ENCODE results near the gene PAXX.

The PAXX gene

DNA sequence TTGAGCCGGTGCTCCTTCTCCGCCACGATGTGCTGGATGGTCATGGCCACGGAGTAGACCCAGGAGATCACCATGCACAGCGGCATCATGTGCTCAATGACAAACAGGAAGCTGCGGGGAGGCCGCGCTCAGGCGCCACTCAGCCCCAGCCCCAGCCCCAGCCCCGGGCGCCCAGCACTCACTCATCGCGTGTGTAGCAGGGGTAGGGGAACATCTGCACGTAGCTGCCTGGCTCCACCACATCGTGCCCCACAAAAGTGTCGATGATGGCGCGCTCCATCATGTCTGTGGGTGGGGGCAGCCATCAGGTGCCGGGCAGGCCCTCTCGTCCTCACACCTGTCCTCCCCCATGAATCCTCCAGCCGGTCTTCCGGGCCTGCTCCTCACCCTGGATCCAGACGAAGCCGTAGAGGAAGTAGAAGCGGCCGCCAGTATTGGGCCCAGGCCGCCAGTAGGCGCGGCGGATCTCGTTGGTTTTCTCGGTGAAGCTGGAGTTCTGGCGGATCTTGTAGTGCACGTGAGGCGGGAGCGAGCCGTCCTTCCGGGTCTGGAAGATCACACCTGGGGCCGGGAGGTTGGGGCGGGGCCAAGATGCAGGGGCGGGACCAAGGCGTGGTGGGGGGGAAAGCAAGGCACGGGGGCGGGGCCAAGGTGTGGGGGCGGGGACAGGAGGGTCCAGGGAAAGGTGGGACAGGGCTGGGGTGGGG lies 25.7 kb downstream of the PAXX start:
- no peak for DNase-seq (ENCODE audit: low read depth in 3 of 3)

- DNase-seq (ENCODE audit: low read depth in 3 of 3) = no peak
These were observed 26.7 kb downstream of the PAXX start for GRCh38 chr9:137018761-137019559.

DNA sequence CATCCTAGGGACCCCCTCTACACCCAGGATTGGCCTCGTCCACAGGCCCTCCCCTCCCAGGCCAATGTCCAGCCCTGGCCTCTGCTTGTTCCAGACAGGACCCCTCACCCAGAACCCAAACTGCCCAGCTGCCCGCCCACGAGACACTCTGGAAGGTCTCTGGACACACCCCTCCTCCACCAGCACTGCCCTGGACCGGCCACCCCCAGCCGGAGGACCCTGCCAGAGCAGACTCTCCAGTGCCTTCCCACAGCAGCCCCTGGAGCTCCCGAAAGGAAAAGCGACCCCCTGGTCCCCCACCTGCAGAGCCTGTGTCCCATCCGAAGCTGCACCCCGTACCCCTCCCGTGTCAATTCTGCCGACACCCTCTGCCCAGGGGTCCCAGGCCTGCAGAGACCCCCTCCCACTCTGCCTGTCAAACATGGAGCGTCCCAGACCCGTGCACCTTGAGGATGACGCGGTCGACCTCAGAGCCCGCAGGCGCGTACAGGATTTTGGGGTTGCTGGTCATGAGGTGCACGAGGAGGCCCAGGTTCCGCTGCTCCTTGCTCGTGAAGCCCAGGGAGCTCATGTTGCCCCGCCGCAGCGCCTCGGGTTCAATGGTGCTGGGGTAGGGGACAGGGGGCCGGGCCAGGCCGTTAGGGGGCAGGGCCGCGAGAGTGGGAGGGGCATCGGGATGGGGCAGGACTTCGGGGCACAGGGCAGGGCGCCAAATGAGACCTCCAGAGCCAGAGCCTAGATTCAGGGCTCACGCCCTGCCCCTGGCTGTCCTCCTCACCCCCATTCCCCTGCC lies 27.9 kb downstream of the PAXX start:
- no peak for DNase-seq (ENCODE audit: low read depth in 3 of 3)

DNA sequence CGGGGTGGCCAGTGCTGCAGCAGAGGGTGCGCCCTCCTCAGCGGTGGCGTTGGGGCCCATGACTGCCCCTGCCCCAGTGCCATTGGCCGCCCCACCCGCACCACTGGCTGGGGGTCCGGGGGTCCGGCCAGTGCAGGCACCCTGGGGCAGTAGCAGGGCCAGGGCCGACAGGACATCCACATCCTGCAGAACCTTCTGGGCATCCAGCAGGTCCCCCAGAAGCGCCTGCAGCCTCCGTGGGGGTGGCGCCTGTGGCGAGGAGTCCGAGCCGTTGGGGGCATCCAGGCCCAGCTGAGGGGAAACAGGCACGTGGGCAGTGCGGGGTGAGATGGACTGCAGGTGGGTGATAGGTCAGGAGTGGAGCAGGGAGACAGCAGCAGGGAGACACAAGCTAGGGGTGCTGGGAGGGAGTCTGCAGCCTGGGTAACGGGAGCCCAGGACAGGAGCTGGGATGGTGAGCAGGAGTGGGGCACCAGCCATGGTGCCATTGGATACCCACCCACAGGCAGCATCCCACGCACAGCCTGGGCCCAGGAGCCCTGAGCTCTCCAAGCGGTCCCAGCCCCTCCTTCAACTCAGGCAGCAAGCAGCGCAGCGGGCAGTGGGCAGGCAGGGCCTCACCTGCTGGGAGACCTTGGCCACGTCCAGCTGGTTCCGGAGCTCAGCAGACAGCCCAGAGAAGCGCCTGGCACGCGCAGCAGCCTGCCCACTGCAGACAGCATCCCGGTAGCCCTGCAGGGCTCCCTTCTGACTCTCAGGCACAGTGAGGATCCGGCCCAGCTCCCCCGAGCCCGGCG lies 28.7 kb downstream of the PAXX start:
- no peak for DNase-seq (ENCODE audit: low read depth in 3 of 3)

- DNase-seq (ENCODE audit: low read depth in 3 of 3) = no peak
These were observed 29.4 kb downstream of the PAXX start for GRCh38 chr9:137021568-137021978.

DNA sequence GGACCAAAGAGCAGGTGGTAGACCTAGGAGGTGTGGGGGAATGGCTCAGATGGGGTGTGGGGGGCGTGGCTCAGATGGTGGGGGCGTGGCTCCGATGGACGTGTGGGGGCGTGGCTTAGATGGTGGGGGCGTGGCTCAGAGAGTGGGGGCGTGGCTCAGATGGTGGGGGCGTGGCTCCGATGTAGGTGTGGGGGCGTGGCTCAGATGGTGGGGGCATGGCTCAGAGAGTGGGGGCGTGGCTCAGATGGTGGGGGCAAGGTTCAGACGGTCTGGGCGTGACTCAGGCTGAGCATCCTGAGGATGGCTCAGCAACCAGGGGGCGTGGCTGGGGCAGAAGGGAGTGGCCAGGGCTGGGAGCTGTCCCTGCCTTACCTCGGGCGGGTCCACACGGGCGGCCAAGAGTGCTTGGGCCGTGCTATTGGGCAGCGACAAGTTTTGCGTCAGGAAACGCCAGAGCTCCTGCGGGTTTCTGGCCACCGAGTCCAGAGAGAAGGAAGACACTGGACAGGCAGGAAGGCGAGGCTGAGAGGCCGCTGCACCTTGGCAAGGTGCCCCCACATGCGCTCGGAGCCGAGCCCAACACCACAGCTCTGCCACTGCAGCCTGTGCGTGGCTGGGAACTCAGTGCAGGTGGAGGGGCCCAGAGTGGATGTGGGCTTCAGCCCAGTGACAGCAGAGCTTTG lies 29.9 kb downstream of the PAXX start:
- DNase-seq (ENCODE audit: low read depth in 3 of 3) = peak; percentile 67 to 80 (median 77)

- no peak for DNase-seq (ENCODE audit: low read depth in 3 of 3)
These were observed 30.4 kb downstream of the PAXX start for GRCh38 chr9:137022662-137023008.

- DNase-seq (ENCODE audit: low read depth in 3 of 3) = no peak
These were observed 30.9 kb downstream of the PAXX start for GRCh38 chr9:137023157-137023556.

- no peak for DNase-seq (ENCODE audit: low read depth in 3 of 3)
These were observed 31.4 kb downstream of the PAXX start for GRCh38 chr9:137023583-137023991.

DNA sequence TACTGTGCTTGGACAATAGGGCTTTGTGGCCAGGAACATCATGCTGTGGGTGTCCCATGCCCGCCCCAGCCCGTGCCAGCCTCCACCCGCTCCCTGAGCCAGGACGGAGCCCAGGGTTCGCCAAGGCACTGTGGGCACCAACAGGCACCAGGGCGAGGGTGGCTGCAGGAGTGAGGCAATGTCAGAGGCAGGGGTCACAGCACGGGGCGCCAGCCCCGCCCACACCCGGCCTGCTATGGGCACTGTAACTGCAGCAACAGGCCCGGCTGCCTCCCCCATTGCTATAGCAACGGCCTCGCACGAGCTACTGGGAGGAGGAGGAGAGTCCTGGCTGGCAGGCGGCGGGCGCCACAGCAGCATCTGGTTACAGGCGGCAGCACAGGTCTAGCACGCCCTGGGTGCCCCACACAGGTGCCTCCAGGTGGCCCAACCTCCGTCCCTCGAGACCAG lies 33.3 kb downstream of the PAXX start:
- no peak for DNase-seq (ENCODE audit: low read depth in 3 of 3)

- DNase-seq (ENCODE audit: low read depth in 3 of 3) = no peak
These were observed 34.2 kb downstream of the PAXX start for GRCh38 chr9:137026384-137026783.

DNA sequence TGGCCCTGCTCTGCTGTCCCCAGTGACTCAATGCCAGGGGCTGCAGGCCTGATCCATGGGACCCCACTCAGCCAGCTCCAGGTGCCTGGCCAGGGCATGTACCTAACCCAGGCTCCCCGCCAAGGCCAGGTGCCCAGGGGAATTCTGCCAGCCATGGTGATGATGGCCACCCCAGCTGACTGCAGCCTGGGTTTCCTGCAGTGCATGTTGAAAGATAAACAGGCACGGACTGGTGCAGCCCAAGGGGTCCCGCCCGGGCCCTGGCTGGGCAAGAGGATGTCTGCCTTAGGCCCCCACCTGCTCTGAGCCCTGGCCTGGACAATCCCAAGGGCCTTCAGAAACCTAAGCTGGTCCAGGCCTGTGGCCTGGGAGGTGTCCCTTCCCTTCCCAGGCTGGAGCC lies 34.6 kb downstream of the PAXX start:
- DNase-seq (ENCODE audit: low read depth in 3 of 3) = no peak

DNA sequence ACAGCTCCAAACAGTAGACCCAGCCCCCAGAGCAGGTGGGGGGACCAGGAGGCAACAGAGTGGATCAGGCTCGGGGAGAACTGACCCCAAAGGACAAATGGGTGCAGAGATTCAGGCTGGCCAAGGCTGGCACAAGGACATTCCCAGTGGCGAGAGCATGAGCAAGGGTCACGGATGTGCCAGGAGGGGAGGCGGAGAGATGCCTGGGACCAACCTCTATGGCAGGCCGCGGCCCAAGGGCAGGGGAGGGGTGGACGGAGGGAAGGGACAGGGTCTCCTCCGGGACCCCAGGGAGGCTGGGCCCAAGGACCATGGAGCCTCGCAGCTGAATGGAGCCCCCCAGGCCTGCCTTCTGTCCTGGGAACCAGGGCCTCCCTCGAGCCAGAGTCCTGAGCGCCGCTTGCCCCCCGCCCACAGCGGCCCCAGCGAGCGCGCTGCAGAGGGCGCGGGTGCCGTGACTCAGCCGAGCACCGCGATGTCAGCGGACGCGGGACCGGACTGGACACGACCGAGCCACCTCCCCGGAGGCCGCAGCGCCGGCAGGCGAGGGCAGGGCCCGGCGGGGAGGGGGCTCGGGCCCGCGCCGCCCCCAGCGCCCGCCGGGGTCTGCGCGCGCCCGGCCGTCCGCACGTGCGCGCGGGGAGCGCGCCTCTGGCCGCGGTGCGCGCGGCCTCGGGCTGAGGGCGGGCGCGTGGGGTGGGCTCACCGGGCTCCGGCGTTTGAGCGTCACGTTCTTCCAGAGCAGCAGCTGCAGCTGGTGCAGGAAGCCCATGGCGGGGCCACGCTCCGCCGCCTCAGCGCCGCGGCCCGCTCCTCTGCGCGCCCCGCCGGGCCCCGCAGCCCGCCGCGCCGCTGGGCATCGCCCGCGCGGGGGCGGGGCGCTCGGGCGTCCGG lies 35.4 kb downstream of the PAXX start, which contains the start of gene ABCA2:
TSS of gene ABCA2 (minus strand) at position 869 of the 894 bp plus-strand sequence. CDS start at position 772, 97 bp downstream.
- no peak for DNase-seq (ENCODE audit: low read depth in 3 of 3)

DNA sequence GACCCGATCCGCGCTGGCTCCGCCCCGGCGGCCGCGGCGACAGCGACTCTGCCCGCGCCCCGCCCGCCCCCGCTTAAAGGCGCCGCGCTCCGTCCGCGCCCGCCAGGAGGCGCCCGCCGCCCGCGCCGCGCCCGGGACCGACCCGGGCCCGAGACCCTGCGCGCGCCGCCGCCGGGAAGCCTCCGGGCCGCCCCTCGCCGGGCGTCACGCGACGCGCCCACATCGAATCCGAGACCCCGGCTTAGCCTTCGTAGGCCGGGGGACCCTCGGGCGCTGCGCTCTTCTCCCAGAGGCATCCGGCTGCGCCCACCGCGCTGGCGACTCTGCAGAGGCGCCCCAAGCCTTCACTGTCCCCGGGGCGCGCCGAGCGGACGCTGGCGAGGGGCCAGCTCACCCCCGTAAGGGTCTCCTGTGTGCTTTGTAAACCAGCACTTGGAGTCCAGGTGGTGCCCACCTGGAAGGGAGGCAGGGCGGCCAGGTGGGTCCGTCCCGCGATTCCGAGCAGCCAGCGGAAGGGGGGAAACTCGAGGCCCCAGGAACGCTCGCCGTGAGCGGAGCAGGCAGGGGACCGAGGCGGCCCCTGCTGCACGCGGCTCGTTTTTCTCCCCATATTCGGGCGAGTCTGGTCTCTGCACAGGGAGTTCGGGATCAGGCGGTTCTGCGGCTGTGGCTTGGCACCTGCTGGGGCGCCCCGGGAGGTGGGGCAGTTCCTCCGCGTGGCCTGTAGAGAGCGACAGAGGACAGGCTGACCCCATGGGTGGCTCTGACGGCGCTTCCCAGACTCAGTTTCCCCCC lies 36.2 kb downstream of the PAXX start:
- peak in 1 of 3 donors; percentile 64 for DNase-seq (ENCODE audit: low read depth in 3 of 3)

DNA sequence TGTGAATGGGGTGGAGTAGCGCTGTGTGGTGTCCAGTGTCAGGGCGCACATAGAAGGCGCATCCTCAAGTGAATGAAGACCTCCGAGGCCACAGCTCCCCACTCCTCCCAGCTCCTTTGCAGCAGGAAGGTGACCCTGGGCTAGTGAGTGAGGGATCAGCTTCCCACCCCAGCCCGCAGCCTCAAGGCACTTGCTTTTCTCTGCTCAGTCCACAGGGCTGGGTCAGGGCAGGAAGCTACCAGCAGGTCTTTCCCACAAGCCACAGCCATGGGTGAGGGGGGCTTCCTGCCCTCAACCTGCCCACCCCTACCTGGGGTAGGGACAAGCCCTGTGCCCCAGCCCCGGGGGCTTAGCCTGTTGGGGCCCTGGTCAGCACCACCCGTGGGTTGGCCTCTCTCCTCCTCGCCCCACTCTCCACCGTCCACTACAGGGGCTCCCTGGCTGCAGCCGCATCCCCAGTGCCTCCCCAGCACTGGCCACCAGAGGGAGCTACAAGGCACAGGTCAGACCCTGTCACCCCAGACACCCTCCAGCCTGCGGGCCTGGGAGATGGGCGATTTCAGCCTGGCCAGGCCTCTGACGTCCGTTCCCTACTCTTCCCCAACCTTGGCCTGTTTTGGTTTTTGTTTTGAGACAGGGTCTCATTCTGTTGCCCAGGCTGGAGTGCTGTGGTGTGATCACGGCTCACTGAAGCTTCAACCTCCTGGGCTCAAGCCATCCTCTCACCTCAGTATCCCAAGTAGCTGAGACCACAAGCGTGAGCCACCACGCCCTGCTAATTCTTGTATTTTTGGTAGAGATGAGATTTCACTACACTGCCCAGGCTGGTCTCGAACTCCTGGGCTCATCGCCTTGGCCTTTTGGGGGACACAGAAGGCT lies 37.1 kb downstream of the PAXX start:
- DNase-seq (ENCODE audit: low read depth in 3 of 3) = peak in 2 of 3 donors; percentile 63 to 80

DNA sequence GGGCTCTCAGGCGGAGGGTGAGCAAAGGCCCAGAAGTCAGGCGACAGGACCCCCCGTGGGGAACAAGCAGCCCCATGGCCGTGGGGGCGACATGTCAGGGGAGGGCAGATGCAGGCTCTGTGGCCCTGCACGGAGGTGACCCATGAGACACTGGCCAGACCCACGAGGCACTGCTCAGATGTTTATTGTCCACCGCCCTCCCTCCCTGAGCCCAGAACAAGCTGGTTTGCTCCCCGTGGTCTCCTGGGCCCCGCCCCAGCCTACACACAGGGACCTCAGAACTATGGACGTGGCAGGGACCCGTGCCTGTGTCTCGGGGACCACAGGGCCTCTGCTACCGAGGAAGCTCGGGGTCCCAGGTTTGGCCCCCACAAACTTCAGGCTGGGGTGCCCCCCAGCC lies 37.8 kb downstream of the PAXX start:
- DNase-seq (ENCODE audit: low read depth in 3 of 3) = no peak

GRCh38 chr9:137030538-137031527 lies 38.6 kb downstream of the PAXX start:
- DNase-seq (ENCODE audit: low read depth in 3 of 3) = no peak

All from stimulated activated CD4-positive, alpha-beta T cell treated with anti-CD3 and anti-CD28 coated beads, TNF-alpha, amount 100 ng/mL, for 48 hours (primary cell).